GM18498 (cell line): Measurements from ENCODE around the gene ADK.
"Not testable (repeated sequence)": the region's sequence is repeated elsewhere in the genome, so short reads cannot be mapped to it uniquely, and the experiment has no call there.

Source experiments
- ATAC-seq: cut with Tn5 transposase; IDR thresholded peaks from one replicate; pipeline ENCODE4 v1.9.1; 2021; ENCODE audit warnings: mild to moderate bottlenecking, moderate library complexity; ENCODE audit not compliant: unreplicated experiment

Gene ADK

GRCh38 chr10:74293686-74294371, 142.8 kb downstream of the ADK start:
- no peak for ATAC-seq

GRCh38 chr10:74297389-74298080, 146.5 kb downstream of the ADK start:
- no peak for ATAC-seq

- not testable (repeated sequence) for ATAC-seq
Observed at GRCh38 chr10:74300074-74300621, 149.1 kb downstream of the ADK start.

- no peak for ATAC-seq
Observed at GRCh38 chr10:74300666-74301065, 149.6 kb downstream of the ADK start.

- no peak for ATAC-seq
Observed at GRCh38 chr10:74305730-74306129, 154.7 kb downstream of the ADK start.

GRCh38 chr10:74306227-74306982, 155.4 kb downstream of the ADK start:
- ATAC-seq = peak; percentile 8

- peak; percentile 45 for ATAC-seq
Observed at GRCh38 chr10:74307061-74307651, 156.1 kb downstream of the ADK start.

GRCh38 chr10:74310652-74311257, 159.7 kb downstream of the ADK start:
- ATAC-seq = no peak

GRCh38 chr10:74314166-74314565, 163.1 kb downstream of the ADK start:
- ATAC-seq = no peak

- no peak for ATAC-seq
Observed at GRCh38 chr10:74320026-74320425, 169.0 kb downstream of the ADK start.

GRCh38 chr10:74320717-74321116, 169.7 kb downstream of the ADK start:
- no peak for ATAC-seq

- no peak for ATAC-seq
Observed at GRCh38 chr10:74322141-74322540, 171.1 kb downstream of the ADK start.

- ATAC-seq = no peak
Observed at GRCh38 chr10:74322565-74322964, 171.5 kb downstream of the ADK start.

- ATAC-seq = no peak
Observed at GRCh38 chr10:74328388-74328787, 177.4 kb downstream of the ADK start.

- ATAC-seq = no peak
Observed at GRCh38 chr10:74329873-74330272, 178.9 kb downstream of the ADK start.

- no peak for ATAC-seq
Observed at GRCh38 chr10:74330646-74331045, 179.6 kb downstream of the ADK start.

GRCh38 chr10:74332398-74332797, 181.4 kb downstream of the ADK start:
- no peak for ATAC-seq

GRCh38 chr10:74333174-74333573, 182.2 kb downstream of the ADK start:
- no peak for ATAC-seq

GRCh38 chr10:74334221-74334620, 183.2 kb downstream of the ADK start:
- ATAC-seq = no peak

- no peak for ATAC-seq
Observed at GRCh38 chr10:74335501-74335900, 184.5 kb downstream of the ADK start.
